Stimulated activated CD8-positive, alpha-beta memory T cell treated with anti-CD3 and anti-CD28 coated beads, Interleukin-7, amount 100 ng/mL, for 4 hours (primary cell): ENCODE results near the gene GPX8.
A peak's percentile ranks its signal among the peaks of the same experiment; 100 is the strongest.

ENCODE experiments used
- DNase-seq, 2 donors: peaks; one replicate each; pipeline ENCODE4 v3.0.0-alpha.2; 2020; ENCODE audit warnings: low read depth in 2 of 2

The GPX8 gene

DNA sequence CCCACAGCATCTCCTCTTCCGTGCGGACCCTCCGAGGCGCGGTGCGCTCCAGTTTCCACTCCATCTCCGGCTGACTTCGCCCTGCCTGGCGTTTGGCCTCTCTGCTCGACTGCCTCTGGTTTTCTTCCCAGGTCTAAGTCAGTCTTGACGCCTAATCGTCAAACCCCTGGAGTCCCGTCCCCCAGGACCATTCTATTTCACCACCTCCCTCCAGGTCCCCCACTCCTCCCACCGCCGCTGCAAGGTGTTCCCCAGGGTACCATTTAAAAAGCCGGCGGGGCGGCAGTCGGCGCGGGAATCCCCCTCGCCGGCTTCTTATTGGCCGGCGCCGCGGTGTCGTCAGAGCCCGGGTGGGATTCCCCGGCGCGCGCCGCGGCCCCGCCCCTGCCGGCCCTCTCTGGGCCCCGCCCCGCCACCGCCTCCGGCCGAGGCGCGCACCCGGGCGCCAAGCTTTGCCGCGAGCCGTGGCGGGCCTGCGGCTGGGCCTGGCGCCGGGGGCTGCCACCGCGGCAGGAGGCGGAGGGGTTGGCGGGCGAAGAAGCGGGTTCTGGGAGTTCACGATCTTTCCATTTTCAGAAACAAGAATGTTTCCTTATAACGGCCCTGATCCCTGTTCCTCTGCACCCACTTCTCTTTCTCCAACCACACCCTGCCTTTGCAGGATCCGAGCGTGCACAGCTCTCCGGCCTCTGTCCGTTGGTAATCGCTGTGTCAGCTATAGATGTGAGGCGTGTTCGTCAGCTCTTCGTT, 13.1 kb downstream of the GPX8 start, which contains the start of gene CDC20B:
TSS of gene CDC20B (minus strand) at position 241 of the 750 bp plus-strand sequence. CDS start at position 64, 177 bp downstream.
- peak; percentile 51 to 78 for DNase-seq

DNA sequence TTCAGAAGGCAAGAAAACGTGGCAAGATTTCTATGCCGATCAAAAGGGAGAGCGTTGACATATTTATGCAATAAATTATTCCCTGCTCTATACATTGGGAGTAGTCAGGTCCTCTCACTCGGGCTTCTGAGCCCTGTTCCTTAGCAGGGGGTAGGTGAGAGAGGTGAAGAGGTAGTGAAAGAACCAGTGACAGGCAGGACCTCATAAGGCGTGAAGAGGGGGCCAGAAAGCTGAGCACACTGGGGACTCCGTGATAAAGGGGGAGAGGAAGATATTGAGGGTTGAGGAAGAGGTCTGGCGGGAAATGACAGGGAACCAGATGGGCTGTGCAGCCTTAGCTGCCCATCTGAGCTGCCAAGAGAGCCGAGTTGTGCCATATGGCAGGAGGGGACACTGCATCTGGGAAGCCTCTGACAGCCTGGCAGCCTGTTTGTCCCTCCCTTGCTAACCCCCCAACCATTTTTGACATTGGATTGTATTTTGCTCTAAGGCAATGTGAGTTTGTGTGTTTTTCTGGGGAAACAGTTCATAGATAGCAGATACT, 13.8 kb downstream of the GPX8 start:
- no peak for DNase-seq

DNA sequence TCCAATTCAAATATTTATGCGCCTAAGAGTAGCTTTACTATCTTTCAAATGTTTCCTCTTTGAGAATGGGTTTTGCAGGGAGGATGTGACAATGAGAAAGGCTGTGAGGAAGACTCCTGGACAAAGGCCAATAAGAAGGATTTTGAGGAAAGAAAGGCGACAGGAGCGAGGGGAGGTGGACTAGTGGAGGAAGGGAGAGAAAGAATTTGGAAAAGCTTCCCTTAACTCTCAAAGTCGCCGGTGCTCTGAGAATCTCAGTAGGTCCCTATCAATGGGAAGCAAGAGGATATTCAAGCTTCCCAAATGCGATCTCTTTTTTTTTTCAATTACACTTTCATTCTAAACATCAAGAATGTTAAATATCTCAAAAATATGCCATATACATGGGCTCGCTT, 15.8 kb downstream of the GPX8 start:
- no peak for DNase-seq

DNA sequence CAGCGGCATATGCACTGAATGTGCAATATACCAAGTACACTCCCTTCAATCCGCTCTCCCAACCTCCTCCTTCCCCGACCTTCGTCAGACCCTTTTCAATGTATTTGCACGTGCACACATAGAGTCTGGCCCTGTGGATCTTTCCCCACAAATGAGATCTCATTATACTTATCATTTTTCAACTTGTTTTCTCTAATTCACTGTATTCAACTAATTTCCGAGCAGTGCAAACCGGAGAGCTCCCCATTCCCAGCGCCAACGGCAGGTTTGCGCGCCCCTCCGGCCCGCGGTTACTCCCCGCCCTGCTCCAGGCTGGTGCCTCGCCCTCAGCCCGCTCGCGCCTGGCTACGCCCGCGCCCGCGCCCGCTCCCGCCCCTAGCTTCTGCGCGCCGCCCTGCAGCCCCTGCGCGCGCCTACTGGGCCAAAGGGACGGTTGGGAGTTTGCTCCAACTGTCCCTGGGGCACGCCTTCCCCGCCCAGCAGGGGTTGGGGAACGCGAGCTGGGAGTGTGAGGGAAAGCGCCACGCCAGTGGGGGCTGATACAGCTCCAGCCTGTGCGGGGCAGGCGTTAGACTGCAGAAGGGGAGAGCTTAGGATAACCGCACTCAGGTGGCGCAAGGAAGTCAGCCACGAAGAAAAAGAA, 16.3 kb downstream of the GPX8 start:
- DNase-seq: peak in 1 of 2 donors; percentile 19

DNA sequence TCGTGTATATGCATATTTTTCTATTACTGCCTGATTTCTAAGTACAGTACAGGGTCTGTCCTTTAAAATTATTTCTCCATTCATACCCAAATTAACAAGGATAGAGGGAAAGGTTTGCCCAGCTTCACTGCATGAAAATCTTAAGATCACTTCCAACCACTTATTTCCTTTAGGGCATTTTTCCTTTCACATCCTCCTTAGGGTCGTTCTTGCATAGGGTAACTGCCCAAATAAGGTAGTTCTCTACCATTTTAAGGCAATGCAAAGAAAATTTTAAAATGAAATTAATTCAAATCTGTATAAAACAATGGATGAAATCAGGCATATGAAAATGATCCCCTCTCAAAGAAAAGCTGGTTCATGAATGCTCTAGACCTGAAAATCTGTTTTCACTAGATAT, 17.1 kb downstream of the GPX8 start:
- no peak for DNase-seq

DNA sequence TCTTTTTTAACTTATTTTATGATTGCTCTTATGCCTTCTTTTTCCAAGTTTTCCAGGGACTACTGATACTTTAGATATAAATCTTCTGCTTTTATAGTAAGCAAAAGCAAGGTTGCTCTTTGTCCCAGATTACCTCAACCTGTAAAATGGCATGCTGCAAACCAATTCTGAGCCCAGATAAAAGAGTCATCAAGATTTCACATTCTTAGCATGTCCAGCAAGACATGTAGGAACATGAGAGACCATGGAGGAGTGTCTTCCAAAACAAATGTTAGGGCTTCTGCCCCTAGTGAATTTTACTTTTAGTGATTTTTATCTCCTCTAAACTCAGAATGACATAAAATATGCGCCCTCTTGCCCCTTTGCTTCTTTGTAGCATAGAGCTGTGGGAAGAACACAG, 20.0 kb downstream of the GPX8 start:
- no peak for DNase-seq

DNA sequence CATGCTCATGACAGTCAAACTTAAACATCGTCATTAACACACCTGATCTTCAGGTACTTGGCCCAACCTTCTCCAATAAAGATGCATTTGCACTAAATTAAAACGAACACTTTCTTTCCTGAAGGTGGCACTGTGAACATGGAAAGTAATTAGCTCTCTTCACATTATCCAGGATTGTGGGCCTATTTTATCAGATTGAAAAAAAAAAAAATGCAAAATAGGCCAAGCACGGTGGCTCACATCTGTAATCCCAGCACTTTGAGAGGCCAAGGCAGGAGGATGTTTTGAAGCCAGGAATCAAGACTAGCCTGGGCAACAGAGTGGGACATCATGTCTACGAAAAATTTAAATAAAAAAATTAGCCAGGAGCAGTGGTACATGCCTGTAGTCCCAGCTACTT, 27.4 kb downstream of the GPX8 start:
- no peak for DNase-seq

DNA sequence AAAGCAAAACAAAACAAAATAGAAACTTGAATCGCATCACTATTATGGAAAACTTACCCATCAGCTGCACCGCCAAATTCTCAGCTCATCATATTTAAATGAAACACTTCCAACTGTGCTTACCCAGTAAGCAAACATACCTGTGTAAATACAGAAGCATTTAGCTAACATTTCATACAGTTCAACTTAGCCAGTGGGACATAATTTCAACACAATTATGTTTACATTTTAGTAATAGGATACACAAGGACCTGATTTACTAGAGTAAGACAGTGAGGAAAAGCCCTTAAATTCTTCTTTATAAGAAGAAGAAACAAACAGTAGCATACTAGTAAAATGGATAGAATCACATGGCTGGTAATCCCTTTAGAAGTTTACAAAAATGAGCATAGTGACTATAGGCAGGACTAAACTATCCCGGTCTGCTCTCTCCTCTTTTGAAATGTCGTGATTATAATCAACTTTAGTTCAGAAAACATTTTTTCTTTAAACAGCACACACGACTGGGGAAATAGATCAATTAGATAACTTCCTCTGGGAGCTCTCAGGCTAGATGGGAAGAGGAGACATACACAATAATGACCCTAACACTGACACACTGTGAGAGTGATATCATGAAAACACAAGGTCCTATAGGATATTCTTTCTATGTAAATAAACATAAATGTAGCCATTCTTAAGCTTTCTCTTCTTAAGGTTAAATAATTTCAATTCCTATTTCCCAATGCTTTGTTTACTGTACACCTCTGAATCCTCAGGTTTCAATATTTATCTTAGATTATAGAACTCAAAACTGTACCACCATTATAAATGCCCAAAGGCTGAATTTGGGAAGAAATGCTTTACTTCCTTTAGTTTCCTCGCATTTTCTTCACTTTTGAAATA, 28.9 kb downstream of the GPX8 start:
- no peak for DNase-seq

DNA sequence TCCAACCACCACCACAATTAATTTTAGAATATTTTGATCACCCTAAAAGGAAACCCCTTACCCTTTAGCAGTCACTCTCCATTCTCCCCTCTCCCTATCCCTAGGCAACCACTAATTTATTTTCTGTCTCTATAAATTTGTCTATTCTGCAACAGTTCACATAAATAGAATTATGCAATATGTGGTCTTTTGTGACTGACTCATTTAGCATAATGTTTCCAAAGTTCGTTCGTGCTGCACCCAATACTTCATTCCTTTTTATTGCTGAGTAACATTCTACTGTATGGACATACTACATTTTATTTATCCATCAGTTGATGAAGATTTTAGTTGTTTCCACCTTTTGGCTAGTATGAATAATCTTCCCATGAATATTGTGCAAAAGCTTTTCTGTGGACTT, 31.2 kb downstream of the GPX8 start:
- no peak for DNase-seq

DNA sequence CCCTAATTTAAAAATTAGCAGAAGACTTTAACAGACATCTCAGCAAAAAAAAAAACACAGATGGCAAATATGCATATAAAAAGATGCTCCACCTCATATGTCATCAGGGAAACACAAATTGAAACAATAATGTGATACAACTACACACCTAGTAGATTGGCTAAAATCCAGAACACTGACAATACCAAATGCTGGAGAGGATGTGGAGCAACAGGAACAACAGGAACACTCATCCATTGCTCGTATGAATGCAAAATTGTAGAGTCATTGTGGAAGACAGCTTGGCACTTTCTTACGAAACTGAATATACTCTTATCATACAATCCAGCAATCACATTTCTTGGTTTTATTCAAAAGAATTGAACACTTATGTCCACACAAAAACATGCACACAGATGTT, 45.0 kb downstream of the GPX8 start:
- DNase-seq: no peak

DNA sequence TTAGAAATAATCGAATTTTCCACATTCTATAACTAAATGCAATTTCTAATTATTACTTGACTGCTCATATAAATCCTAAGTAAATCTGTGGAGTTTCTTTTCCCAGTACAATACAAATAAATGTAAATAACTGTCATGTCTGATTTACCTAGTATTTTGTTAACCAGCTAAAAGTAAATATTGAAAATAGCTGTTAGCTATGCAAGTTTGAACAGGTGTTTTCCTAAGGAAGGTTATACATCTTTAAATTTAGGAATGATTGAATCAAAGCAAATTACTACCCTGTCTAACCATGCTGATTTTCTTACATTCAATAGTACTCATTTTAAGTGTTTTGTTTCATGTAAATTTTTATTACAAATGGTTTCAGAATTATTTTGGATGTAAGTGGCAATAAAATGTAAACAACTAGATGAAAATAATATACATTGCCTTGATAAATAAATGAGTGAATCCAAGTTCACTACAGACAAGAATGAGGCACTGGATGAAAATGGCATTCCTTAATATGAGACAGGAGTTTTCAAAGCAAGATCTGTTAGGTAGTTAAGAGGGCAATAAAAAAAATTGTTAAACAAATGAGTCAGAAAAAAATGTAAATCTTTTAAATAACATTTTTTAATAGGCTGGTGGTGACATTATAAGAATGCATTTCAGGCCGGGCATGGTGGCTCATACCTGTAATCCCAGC, 51.4 kb downstream of the GPX8 start:
- DNase-seq: no peak
